PC-3 (cell line): ENCODE results near the gene PITX2. TPM values are rescaled to one million over a fixed set of nuclear protein-coding genes. Genes with fewer than 3 reads are reported as not detected.

ENCODE experiments used
- ATAC-seq: fragments of 200-7000 bp; cut with Tn5 transposase; 2 replicates; pipeline ENCODE4 v1.9.1; 2020; ENCODE audit warnings: mild to moderate bottlenecking, moderate library complexity
- BruUV-seq: library from RNA; stranded (reverse); fragments of 400-500 nt; replicated peaks from 2 replicates; lab custom pipeline; 2021; lab: Mats Ljungman, UMichigan
- CTCF ChIA-PET: fragments of 300-600 bp; sonication (Branson Sonifier 250); formaldehyde crosslinking; loops from one replicate; lab custom pipeline; 2022; ENCODE audit warnings: antibody characterized with exemption; lab: Charles Lee
- POLR2A ChIA-PET: fragments of 300-600 bp; sonication (Branson Sonifier 250); formaldehyde crosslinking; loops from one replicate; lab custom pipeline; 2022; ENCODE audit warnings: antibody characterized with exemption; ENCODE audit not compliant: unreplicated experiment; lab: Charles Lee
- DNase-seq: peaks from one replicate; pipeline ENCODE4 v3.0.0-alpha.2; 2015
- H2AFZ ChIP-seq: fragments of 300-600 bp; sonication (generic); 2 replicates; pipeline ENCODE4 v1.6.0; 2016; ENCODE audit warnings: antibody characterized with exemption, low read length
- H3F3A ChIP-seq: fragments of 300-600 bp; sonication (generic); one replicate; pipeline ENCODE4 v1.6.0; 2017; ENCODE audit warnings: antibody characterized with exemption, low read length, control low read depth, mild to moderate bottlenecking; ENCODE audit not compliant: unreplicated experiment
- H3K27ac ChIP-seq: fragments of 300-600 bp; sonication (generic); 2 replicates; pipeline ENCODE4 v1.5.1; 2016; ENCODE audit warnings: mild to moderate bottlenecking, low read length
- H3K27me3 ChIP-seq: fragments of 300-600 bp; sonication (generic); 2 replicates; pipeline ENCODE4 v1.6.1; 2016; ENCODE audit warnings: low read length, mixed read lengths
- H3K36me3 ChIP-seq: fragments of 300-600 bp; sonication (generic); 2 replicates; pipeline ENCODE4 v1.6.1; 2016; ENCODE audit warnings: low read depth, mixed run types, low read length, mixed read lengths
- H3K4me1 ChIP-seq: fragments of 300-600 bp; sonication (generic); 2 replicates; pipeline ENCODE4 v1.5.1; 2016; ENCODE audit warnings: low read length; ENCODE audit not compliant: insufficient read depth
- H3K4me2 ChIP-seq: fragments of 300-600 bp; sonication (generic); 2 replicates; pipeline ENCODE4 v1.6.0; 2016; ENCODE audit warnings: low read length
- H3K4me3 ChIP-seq: fragments of 300-600 bp; sonication (generic); 2 replicates; pipeline ENCODE4 v1.5.1; 2016; ENCODE audit warnings: mild to moderate bottlenecking, low read length, mixed read lengths
- H3K79me2 ChIP-seq: fragments of 300-600 bp; sonication (generic); 2 replicates; pipeline ENCODE4 v1.6.1; 2017; ENCODE audit warnings: low read length, mixed read lengths
- H3K9ac ChIP-seq: fragments of 300-600 bp; sonication (generic); 2 replicates; pipeline ENCODE4 v1.6.0; 2016; ENCODE audit warnings: mild to moderate bottlenecking, low read length
- H3K9me2 ChIP-seq: fragments of 300-600 bp; sonication (generic); replicated peaks from 2 replicates; pipeline ENCODE4 v1.6.1; 2016; ENCODE audit warnings: mixed run types, low read length, mixed read lengths
- H3K9me3 ChIP-seq: fragments of 300-600 bp; sonication (generic); 2 replicates; pipeline ENCODE4 v1.6.1; 2016; ENCODE audit warnings: low read length, mixed read lengths
- H4K20me1 ChIP-seq: fragments of 300-600 bp; sonication (generic); 2 replicates; pipeline ENCODE4 v1.6.1; 2016; ENCODE audit warnings: low read length, mixed read lengths
- CTCF ChIP-seq: fragments of 300-600 bp; sonication (generic); conservative IDR thresholded peaks from 2 replicates; pipeline ENCODE4 v1.5.1; 2017; ENCODE audit warnings: antibody characterized with exemption, low read depth, mild to moderate bottlenecking, low read length
- EZH2 ChIP-seq: fragments of 300-600 bp; sonication (generic); IDR thresholded peaks from one replicate; pipeline ENCODE4 v1.6.1; 2017; ENCODE audit warnings: antibody characterized with exemption, mild to moderate bottlenecking, low read length; ENCODE audit not compliant: unreplicated experiment
- EZH2phosphoT487 ChIP-seq: fragments of 300-600 bp; sonication (generic); IDR thresholded peaks from 2 replicates; pipeline ENCODE4 v1.6.1; 2018; ENCODE audit warnings: mild to moderate bottlenecking, antibody characterized with exemption, low read length, borderline replicate concordance
- intact Hi-C: fragments of 100-400 bp; cut with micrococcal nuclease; formaldehyde crosslinking; loops from 2 replicates; pipeline ENCODE4 v1.9.0; 2023
- total RNA-seq: library from RNA; depleted of rRNA; stranded (reverse); fragments of >200 nt; gene quantifications from 2 replicates; pipeline ENCODE4 v1.2.3, GENCODE V29; 2014

PITX2 gene
- total RNA-seq, 1 experiment from 2014 or later: 0.55 TPM

- TF ChIP-seq EZH2phosphoT487 (no peak), EZH2 (no peak), CTCF (no peak)
- DNase-seq (peak; percentile 45), ATAC-seq (no peak)
- ChIA-PET POLR2A (no interaction called here), CTCF (no interaction called here)
- Histone ChIP-seq H3K9ac (no peak overlapping the region), H3K4me2 (no peak overlapping the region), H3K79me2 (no peaks in the 10 kb centered on the region), H3K36me3 (no peaks in the 10 kb centered on the region), H3F3A (no peaks in the 10 kb centered on the region), H3K27ac (no peak overlapping the region), H2AFZ (no peak overlapping the region), H3K4me1 (peaks cover under 1% of the 10 kb centered on the region; the same call in 1 of the 2 replicates), H3K9me3 (no peaks in the 10 kb centered on the region), H3K9me2 (no peaks in the 10 kb centered on the region), H3K4me3 (no peak overlapping the region), H4K20me1 (no peaks in the 10 kb centered on the region), H3K27me3 (peaks cover 6% of the 10 kb centered on the region; the same call in 1 of the 2 replicates)
- intact Hi-C loops: no loop called here
- BruUV-seq: no TSS peak
Observed at GRCh38 chr4:110669663-110670062, 46.8 kb upstream of the PITX2 start.

- no peak overlapping the region for H3K4me3 ChIP-seq
- H3K4me2 ChIP-seq: no peak overlapping the region
- H3K27me3 ChIP-seq: 0 out of 2 replicates have a peak, but pooled peaks cover 6% of the 10 kb centered on the region
- intact Hi-C loops: no loop called here
- H3K9me2 ChIP-seq: no peaks in the 10 kb centered on the region
- peaks cover 10% of the 10 kb centered on the region for H3K4me1 ChIP-seq
- CTCF ChIA-PET: no interaction called here
- no peak for DNase-seq
- H2AFZ ChIP-seq: no peak overlapping the region
- POLR2A ChIA-PET: no interaction called here
- no peak overlapping the region for H3K27ac ChIP-seq
- H3K36me3 ChIP-seq: no peaks in the 10 kb centered on the region
- no peaks in the 10 kb centered on the region for H3K79me2 ChIP-seq
- ATAC-seq: no peak
- no peaks in the 10 kb centered on the region for H4K20me1 ChIP-seq
- no TSS peak for BruUV-seq
- no peaks in the 10 kb centered on the region for H3F3A ChIP-seq
- TF ChIP-seq EZH2phosphoT487 (no peak), CTCF (no peak), EZH2 (no peak)
- no peak overlapping the region for H3K9ac ChIP-seq
- H3K9me3 ChIP-seq: no peaks in the 10 kb centered on the region
Observed at GRCh38 chr4:110668463-110669235, 45.8 kb upstream of the PITX2 start.

- Histone ChIP-seq H3K36me3 (no peaks in the 10 kb centered on the region), H3K4me2 (no peak overlapping the region), H3K9me3 (no peaks in the 10 kb centered on the region), H2AFZ (no peak overlapping the region), H3K27me3 (0 out of 2 replicates have a peak, but pooled peaks cover 6% of the 10 kb centered on the region), H3K9ac (no peak overlapping the region), H3K9me2 (no peaks in the 10 kb centered on the region), H3K4me3 (no peak overlapping the region), H3K27ac (no peak overlapping the region), H4K20me1 (no peaks in the 10 kb centered on the region), H3K4me1 (peaks cover 20% of the 10 kb centered on the region), H3F3A (no peaks in the 10 kb centered on the region), H3K79me2 (no peaks in the 10 kb centered on the region)
- DNase-seq: no peak
- CTCF ChIA-PET: interaction anchor here (0.7 kb wide), 1 partner anchor 687 kb away, joined by 3 read pairs; no protein-coding TSS in a partner anchor
- POLR2A ChIA-PET: no interaction called here
- no TSS peak for BruUV-seq
- ATAC-seq: no peak
- intact Hi-C loops: no loop called here
- TF ChIP-seq CTCF: no peak
- no peak for TF ChIP-seq EZH2phosphoT487
- no peak for TF ChIP-seq EZH2
Observed at GRCh38 chr4:110667670-110668069, 44.8 kb upstream of the PITX2 start.
